Transverse colon (tissue), 4 donors: ENCODE measurements around the gene HJV.
A peak's percentile ranks its signal among the peaks of the same experiment; 100 is the strongest.

Experiments
- CTCF ChIP-seq, 5 experiments: fragments of 200-600 bp in 3 of 5; fragments of 450-650 bp in 2 of 5; sonication (generic) in 3 of 5; IDR thresholded peaks; 1 replicate in 2 of 5; 2 replicates in 3 of 5; pipeline ENCODE4 v1.5.1; 2016 to 2017; ENCODE audit warnings: antibody characterized with exemption in 5 of 5, inconsistent platforms in 3 of 5, mild to moderate bottlenecking in 2 of 5, moderate library complexity in 1 of 5
- EP300 ChIP-seq: sonication (generic); formaldehyde crosslinking; IDR thresholded peaks from one replicate; pipeline ENCODE4 v1.6.1; 2017; ENCODE audit warnings: antibody characterized with exemption, low read depth
- POLR2AphosphoS5 ChIP-seq, 3 donors: sonication (generic); formaldehyde crosslinking; IDR thresholded peaks; one replicate each; pipeline ENCODE4 v1.6.1; 2016; ENCODE audit warnings: antibody characterized with exemption in 3 of 3

GRCh38 chr1:145983206-145983675, 38.3 kb downstream of the HJV start:
- TF ChIP-seq POLR2AphosphoS5 (IDR thresholded peaks at IDR 0.05) (peak in 2 of 3 donors; percentile 36 to 69), CTCF (IDR thresholded peaks at IDR 0.05) (no peak), EP300 (no peak)
